ENCODE data around the gene TFPI. TPM values are rescaled to one million over a fixed set of nuclear protein-coding genes. Genes with fewer than 3 reads are reported as not detected.

TFPI gene
- total RNA-seq, 4 donors from 2014 or later, result 3.5 to 89.6 (median 22.5) TPM

GRCh38 chr2:187478719-187479118 lies 75.5 kb downstream of the TFPI start:
- Histone ChIP-seq H3K27me3 (no peaks in the 10 kb centered on the region), H3K4me1 (peaks cover 0 to 5% (median 0%) of the 10 kb centered on the region in 3 donors), H3K4me3 (no peak overlapping the region), H3K9me3 (no peaks in the 10 kb centered on the region), H3K27ac (no peak overlapping the region), H3K36me3 (peaks cover 0 to 3% (median 0%) of the 10 kb centered on the region in 3 donors)
- 80 to 89% methylated on average over 2 of the region's 2 CpGs for WGBS, 2 donors
- no peak for DNase-seq
- TF ChIP-seq CTCF (IDR thresholded peaks at IDR 0.05), result no peak
- no peak for TF ChIP-seq POLR2A (IDR thresholded peaks at IDR 0.05)
- intact Hi-C loops (cut with DNase I), result no loop called here

- Histone ChIP-seq H3K27ac (no peak overlapping the region), H3K4me1 (peaks cover 0 to 8% (median 0%) of the 10 kb centered on the region in 3 donors), H3K27me3 (no peaks in the 10 kb centered on the region), H3K9me3 (no peaks in the 10 kb centered on the region), H3K36me3 (no peaks in the 10 kb centered on the region), H3K4me3 (no peak overlapping the region)
- TF ChIP-seq POLR2A (IDR thresholded peaks at IDR 0.05), result no peak
- TF ChIP-seq CTCF (IDR thresholded peaks at IDR 0.05), result no peak
- intact Hi-C loops (cut with DNase I), result no loop called here
- DNase-seq, result no peak
These were observed 77.2 kb downstream of the TFPI start for GRCh38 chr2:187477051-187477450.

GRCh38 chr2:187475499-187476248 lies 78.6 kb downstream of the TFPI start:
- no peaks in the 10 kb centered on the region for H3K36me3 ChIP-seq
- H3K27ac ChIP-seq, result no peak overlapping the region
- H3K4me3 ChIP-seq, result no peak overlapping the region
- TF ChIP-seq CTCF (IDR thresholded peaks at IDR 0.05) (no peak), POLR2A (IDR thresholded peaks at IDR 0.05) (no peak)
- peaks cover 0 to 12% (median 0%) of the 10 kb centered on the region in 3 donors for H3K4me1 ChIP-seq
- H3K9me3 ChIP-seq, result no peaks in the 10 kb centered on the region
- DNase-seq, result no peak
- 63 to 77% methylated on average over 2 of the region's 2 CpGs for WGBS, 2 donors
- intact Hi-C loops (cut with DNase I), result no loop called here
- no peaks in the 10 kb centered on the region for H3K27me3 ChIP-seq

GRCh38 chr2:187470698-187471097 lies 83.5 kb downstream of the TFPI start:
- H3K9me3 ChIP-seq, result no peaks in the 10 kb centered on the region
- no peak overlapping the region for H3K27ac ChIP-seq
- H3K27me3 ChIP-seq, result no peaks in the 10 kb centered on the region
- 53 to 61% methylated on average over 2 of the region's 2 CpGs for WGBS, 2 donors
- TF ChIP-seq CTCF (IDR thresholded peaks at IDR 0.05), result no peak
- TF ChIP-seq POLR2A (IDR thresholded peaks at IDR 0.05), result no peak
- H3K36me3 ChIP-seq, result no peaks in the 10 kb centered on the region
- H3K4me3 ChIP-seq, result no peak overlapping the region
- DNase-seq, result no peak
- intact Hi-C loops (cut with DNase I), result no loop called here
- H3K4me1 ChIP-seq, result peaks cover 0 to 24% (median 0%) of the 10 kb centered on the region in 3 donors

- H3K27me3 ChIP-seq, result no peaks in the 10 kb centered on the region
- peaks cover 0 to 24% (median 0%) of the 10 kb centered on the region in 3 donors for H3K4me1 ChIP-seq
- intact Hi-C loops (cut with DNase I), result no loop called here
- no peaks in the 10 kb centered on the region for H3K9me3 ChIP-seq
- TF ChIP-seq CTCF (IDR thresholded peaks at IDR 0.05) (no peak), POLR2A (IDR thresholded peaks at IDR 0.05) (no peak)
- no peaks in the 10 kb centered on the region for H3K36me3 ChIP-seq
- DNase-seq, result no peak
- H3K27ac ChIP-seq, result no peak overlapping the region
- H3K4me3 ChIP-seq, result no peak overlapping the region
These were observed 84.7 kb downstream of the TFPI start for GRCh38 chr2:187469538-187469937.
